Fibroblast of skin of left biceps (primary cell): Measurements from ENCODE around the gene GUCA2B.

ENCODE experiments used
- DNase-seq, 2 experiments: peaks; one replicate each; pipeline ENCODE4 v3.0.0-alpha.2; 2013; ENCODE audit warnings: low read depth in 2 of 2

Gene GUCA2B

GRCh38 chr1:42165511-42166210 is 12.5 kb downstream of the GUCA2B start:
- no peak for DNase-seq

GRCh38 chr1:42167611-42168390 is 14.6 kb downstream of the GUCA2B start:
- DNase-seq = no peak

- DNase-seq = no peak
Observed at GRCh38 chr1:42168391-42168670, 15.1 kb downstream of the GUCA2B start.

- no peak for DNase-seq
Observed at GRCh38 chr1:42168763-42169162, 15.6 kb downstream of the GUCA2B start.

- no peak for DNase-seq
Observed at GRCh38 chr1:42170779-42171621, 17.8 kb downstream of the GUCA2B start.

GRCh38 chr1:42171679-42172266 is 18.6 kb downstream of the GUCA2B start:
- DNase-seq = no peak

GRCh38 chr1:42172381-42173133 is 19.3 kb downstream of the GUCA2B start:
- no peak for DNase-seq

- no peak for DNase-seq
Observed at GRCh38 chr1:42173155-42173933, 20.1 kb downstream of the GUCA2B start.

- DNase-seq = peak; percentile 39 to 43
Observed at GRCh38 chr1:42173961-42174735, 20.9 kb downstream of the GUCA2B start.

- DNase-seq = no peak
Observed at GRCh38 chr1:42175314-42176054, 22.3 kb downstream of the GUCA2B start.

GRCh38 chr1:42176902-42177519 is 23.8 kb downstream of the GUCA2B start:
- DNase-seq = no peak

GRCh38 chr1:42177541-42177981 is 24.4 kb downstream of the GUCA2B start:
- DNase-seq = peak; percentile 77 to 88

- DNase-seq = no peak
Observed at GRCh38 chr1:42178249-42178648, 25.0 kb downstream of the GUCA2B start.

- DNase-seq = peak; percentile 39 to 47
Observed at GRCh38 chr1:42179275-42179674, 26.1 kb downstream of the GUCA2B start.

GRCh38 chr1:42179900-42180329 is 26.7 kb downstream of the GUCA2B start:
- DNase-seq = no peak

GRCh38 chr1:42181687-42182086 is 28.5 kb downstream of the GUCA2B start:
- DNase-seq = no peak

- DNase-seq = no peak
Observed at GRCh38 chr1:42183210-42183956, 30.2 kb downstream of the GUCA2B start.

GRCh38 chr1:42183957-42184268 is 30.7 kb downstream of the GUCA2B start:
- DNase-seq = no peak
